Karpas-422 (cell line): ENCODE data around the gene PIAS1. TPM values are rescaled to one million over a fixed set of nuclear protein-coding genes. Genes with fewer than 3 reads are reported as not detected.
"Not testable (repeated sequence)": the region's sequence is repeated elsewhere in the genome, so short reads cannot be mapped to it uniquely, and the experiment has no call there.

Source experiments
- DNase-seq: peaks from one replicate; pipeline ENCODE4 v3.0.0-alpha.2; 2015
- H2AFZ ChIP-seq: fragments of 200-600 bp; sonication (generic); 2 replicates; pipeline ENCODE4 v1.6.1; 2014; ENCODE audit warnings: antibody characterized with exemption, low read length, mixed read lengths
- H3K27ac ChIP-seq: fragments of 200-600 bp; sonication (generic); 2 replicates; pipeline ENCODE4 v1.5.1; 2014; ENCODE audit warnings: mild to moderate bottlenecking, low read length, moderate library complexity
- H3K27me3 ChIP-seq: fragments of 200-600 bp; sonication (generic); 2 replicates; pipeline ENCODE4 v1.6.1; 2014; ENCODE audit warnings: low read length, mixed read lengths
- H3K36me3 ChIP-seq: fragments of 200-600 bp; sonication (generic); 2 replicates; pipeline ENCODE4 v1.6.1; 2014; ENCODE audit warnings: low read length, mixed read lengths; ENCODE audit not compliant: insufficient read depth
- H3K4me1 ChIP-seq: fragments of 200-600 bp; sonication (generic); 2 replicates; pipeline ENCODE4 v1.6.1; 2014; ENCODE audit warnings: mild to moderate bottlenecking, low read length, mixed read lengths
- H3K4me2 ChIP-seq: fragments of 200-600 bp; sonication (generic); 2 replicates; pipeline ENCODE4 v1.6.1; 2014; ENCODE audit warnings: low read length, low read depth, mild to moderate bottlenecking; ENCODE audit not compliant: poor library complexity, severe bottlenecking
- H3K4me3 ChIP-seq: fragments of 200-600 bp; sonication (generic); 2 replicates; pipeline ENCODE4 v1.5.1; 2014; ENCODE audit warnings: mild to moderate bottlenecking, antibody characterized with exemption, low read length, mixed read lengths
- H3K79me2 ChIP-seq: fragments of 200-600 bp; sonication (generic); 2 replicates; pipeline ENCODE4 v1.6.1; 2014; ENCODE audit warnings: mild to moderate bottlenecking, low read length, mixed read lengths
- H3K9ac ChIP-seq: fragments of 200-600 bp; sonication (generic); 2 replicates; pipeline ENCODE4 v1.6.0; 2014; ENCODE audit warnings: low read length
- H3K9me2 ChIP-seq: fragments of 200-600 bp; sonication (generic), shearing (Covaris generic); replicated peaks from 2 replicates; pipeline ENCODE4 v1.6.0; 2014; ENCODE audit warnings: mild to moderate bottlenecking, low read length, moderate library complexity; ENCODE audit not compliant: insufficient read depth
- H3K9me3 ChIP-seq: fragments of 300-700, 200-600 bp; sonication (generic); 2 replicates; pipeline ENCODE4 v1.6.1; 2014; ENCODE audit warnings: low read length, mixed read lengths
- H4K20me1 ChIP-seq: fragments of 200-600 bp; sonication (generic); 2 replicates; pipeline ENCODE4 v1.6.1; 2014; ENCODE audit warnings: mild to moderate bottlenecking, antibody characterized with exemption, low read length, low read depth; ENCODE audit not compliant: insufficient read depth
- total RNA-seq: library from RNA; depleted of rRNA; stranded (reverse); fragments of >200 nt; shearing (Covaris generic); gene quantifications from 2 replicates; pipeline ENCODE4 v1.2.3, GENCODE V29; 2014; ENCODE audit warnings: low replicate concordance

The PIAS1 gene
- total RNA-seq, 1 experiment from 2014 or later = 106 TPM

GRCh38 chr15:68218847-68219798, 165.0 kb downstream of the PIAS1 start:
- 0 out of 2 replicates have a peak, but pooled peaks cover 3% of the 10 kb centered on the region for H4K20me1 ChIP-seq
- no peaks in the 10 kb centered on the region for H3K27me3 ChIP-seq
- H3K9me3 ChIP-seq = peaks cover 5% of the 10 kb centered on the region; the same call in 1 of the 2 replicates
- peaks cover 80% of the 10 kb centered on the region for H3K79me2 ChIP-seq
- no peak overlapping the region for H3K4me3 ChIP-seq
- H3K36me3 ChIP-seq = peaks cover 14% of the 10 kb centered on the region
- H3K9ac ChIP-seq = no peak overlapping the region
- no peak overlapping the region for H2AFZ ChIP-seq
- no peak overlapping the region for H3K27ac ChIP-seq
- no peak overlapping the region for H3K4me2 ChIP-seq
- H3K4me1 ChIP-seq = peaks cover 17% of the 10 kb centered on the region
- no peaks in the 10 kb centered on the region for H3K9me2 ChIP-seq
- DNase-seq = peak; percentile 51

- Histone ChIP-seq H3K36me3 (peaks cover 14% of the 10 kb centered on the region), H3K4me1 (peaks cover 28% of the 10 kb centered on the region), H3K79me2 (peaks cover 80% of the 10 kb centered on the region), H3K27ac (no peak overlapping the region), H3K27me3 (no peaks in the 10 kb centered on the region), H3K9ac (no peak overlapping the region), H3K9me2 (no peaks in the 10 kb centered on the region), H3K9me3 (peaks cover 5% of the 10 kb centered on the region; the same call in 1 of the 2 replicates), H4K20me1 (0 out of 2 replicates have a peak, but pooled peaks cover 3% of the 10 kb centered on the region), H3K4me3 (no peak overlapping the region), H2AFZ (no peak overlapping the region), H3K4me2 (no peak overlapping the region)
- no peak for DNase-seq
These were observed 166.4 kb downstream of the PIAS1 start for GRCh38 chr15:68220489-68220888.

GRCh38 chr15:68220967-68221366, 166.9 kb downstream of the PIAS1 start:
- Histone ChIP-seq H4K20me1 (0 out of 2 replicates have a peak, but pooled peaks cover 3% of the 10 kb centered on the region), H3K36me3 (peaks cover 14% of the 10 kb centered on the region), H3K9me3 (peaks cover 5% of the 10 kb centered on the region; the same call in 1 of the 2 replicates), H3K79me2 (peaks cover 80% of the 10 kb centered on the region), H3K9ac (no peak overlapping the region), H3K27me3 (no peaks in the 10 kb centered on the region), H3K9me2 (no peaks in the 10 kb centered on the region), H3K4me1 (peaks cover 31% of the 10 kb centered on the region), H3K4me3 (no peak overlapping the region), H3K4me2 (no peak overlapping the region), H2AFZ (no peak overlapping the region), H3K27ac (no peak overlapping the region)
- no peak for DNase-seq

GRCh38 chr15:68221530-68222431, 167.7 kb downstream of the PIAS1 start:
- Histone ChIP-seq H3K36me3 (peaks cover 11% of the 10 kb centered on the region), H3K4me1 (peaks cover 33% of the 10 kb centered on the region), H3K79me2 (peaks cover 80% of the 10 kb centered on the region)
- not testable (repeated sequence) for H4K20me1 ChIP-seq, H3K27ac ChIP-seq, H2AFZ ChIP-seq, H3K9me2 ChIP-seq, H3K4me2 ChIP-seq, H3K4me3 ChIP-seq, H3K9me3 ChIP-seq, H3K9ac ChIP-seq, H3K27me3 ChIP-seq, DNase-seq

GRCh38 chr15:68222432-68222743, 168.3 kb downstream of the PIAS1 start:
- H3K79me2 ChIP-seq = peaks cover 80% of the 10 kb centered on the region
- not testable (repeated sequence) for H3K36me3 ChIP-seq

GRCh38 chr15:68223171-68223570, 169.1 kb downstream of the PIAS1 start:
- Histone ChIP-seq H3K4me3 (no peak overlapping the region), H3K9me2 (no peaks in the 10 kb centered on the region), H3K4me2 (no peak overlapping the region), H3K27me3 (no peaks in the 10 kb centered on the region), H3K9me3 (peaks cover 5% of the 10 kb centered on the region; the same call in 1 of the 2 replicates), H2AFZ (no peak overlapping the region), H3K4me1 (peaks cover 37% of the 10 kb centered on the region), H3K79me2 (peaks cover 80% of the 10 kb centered on the region), H3K9ac (no peak overlapping the region), H3K36me3 (peaks cover 9% of the 10 kb centered on the region), H3K27ac (no peak overlapping the region), H4K20me1 (0 out of 2 replicates have a peak, but pooled peaks cover 2% of the 10 kb centered on the region)
- no peak for DNase-seq

More at GRCh38 chr15:68222432-68222743, 168.3 kb downstream of the PIAS1 start:
- H3K9me3 ChIP-seq, H3K4me3 ChIP-seq, H3K27me3 ChIP-seq, H3K9ac ChIP-seq, H3K4me2 ChIP-seq, H2AFZ ChIP-seq, H3K9me2 ChIP-seq, DNase-seq, H3K27ac ChIP-seq, H4K20me1 ChIP-seq: not testable (repeated sequence)
- H3K4me1 ChIP-seq = peaks cover 37% of the 10 kb centered on the region

- H3K27ac ChIP-seq = no peak overlapping the region
- peaks cover 9% of the 10 kb centered on the region for H3K36me3 ChIP-seq
- no peaks in the 10 kb centered on the region for H3K27me3 ChIP-seq
- peaks cover 5% of the 10 kb centered on the region; the same call in 1 of the 2 replicates for H3K9me3 ChIP-seq
- H3K9me2 ChIP-seq = no peaks in the 10 kb centered on the region
- H3K4me1 ChIP-seq = peaks cover 31% of the 10 kb centered on the region
- no peaks in the 10 kb centered on the region for H4K20me1 ChIP-seq
- H3K4me3 ChIP-seq = no peak overlapping the region
- no peak overlapping the region for H3K4me2 ChIP-seq
- H3K9ac ChIP-seq = no peak overlapping the region
- DNase-seq = no peak
- peaks cover 80% of the 10 kb centered on the region for H3K79me2 ChIP-seq
- no peak overlapping the region for H2AFZ ChIP-seq
These were observed 170.0 kb downstream of the PIAS1 start for GRCh38 chr15:68224108-68224507.
